NT2/D1 (cell line): ENCODE measurements around the gene NPHP1.

Experiments used
- SUZ12 ChIP-seq: IDR thresholded peaks from 2 replicates; pipeline ENCODE4 v1.6.1; 2011; ENCODE audit not compliant: insufficient read length, insufficient read depth; ENCODE audit errors: extremely low read depth
- ZNF274 ChIP-seq: IDR thresholded peaks from 2 replicates; pipeline ENCODE4 v1.6.1; 2011; ENCODE audit warnings: mild to moderate bottlenecking, low read depth, low read length

DNA sequence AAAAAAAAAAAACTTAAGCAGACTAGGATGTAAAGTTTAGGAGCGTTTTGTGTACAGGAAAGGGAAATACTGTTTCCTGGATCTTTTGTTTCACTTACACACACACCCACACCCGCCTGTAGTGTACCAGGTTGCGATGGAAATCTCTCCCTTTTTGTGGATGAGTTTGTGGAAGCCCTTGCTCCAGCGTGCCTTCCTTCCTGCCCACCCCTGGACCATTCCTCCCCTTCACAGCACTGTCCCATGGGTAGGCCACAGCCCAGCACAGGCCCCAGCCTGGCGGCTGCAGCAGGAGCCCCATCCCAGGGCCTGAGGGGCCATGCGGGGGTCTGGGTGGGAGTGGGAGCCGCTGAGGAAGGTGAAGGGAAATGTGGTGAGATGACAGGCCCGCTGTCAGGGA is 104.3 kb downstream of the NPHP1 start:
- no peak for TF ChIP-seq ZNF274
- TF ChIP-seq SUZ12, result no peak
